COLO668 (cell line): ENCODE data around the gene MYH14.

Source experiments
- DNase-seq: peaks from one replicate; lab custom pipeline; 2025; ENCODE audit not compliant: unreplicated experiment; lab: John Stamatoyannopoulos, UW

MYH14 gene

GRCh38 chr19:50203281-50204080 is at the start of gene MYH14:
MYH14 (plus strand) TSS chr19:50203622; CDS start chr19:50210366, 6,744 bp downstream.
- DNase-seq = peak; percentile 95

- no peak for DNase-seq
Measured at GRCh38 chr19:50154529-50154928, 48.9 kb upstream of the MYH14 start.

- DNase-seq = peak; percentile 10
Measured at GRCh38 chr19:50155520-50156109, 47.8 kb upstream of the MYH14 start.

- no peak for DNase-seq
Measured at GRCh38 chr19:50158577-50158976, 44.8 kb upstream of the MYH14 start.

GRCh38 chr19:50159078-50159477 is 44.3 kb upstream of the MYH14 start:
- DNase-seq = no peak

- peak; percentile 26 for DNase-seq
Measured at GRCh38 chr19:50162988-50163387, 40.4 kb upstream of the MYH14 start, which contains the start of gene IZUMO2. IZUMO2 (minus strand) TSS chr19:50163281; CDS start chr19:50163194, 87 bp downstream.

GRCh38 chr19:50167314-50167721 is 36.1 kb upstream of the MYH14 start:
- peak; percentile 31 for DNase-seq

GRCh38 chr19:50171752-50172151 is 31.7 kb upstream of the MYH14 start:
- DNase-seq = no peak

GRCh38 chr19:50172726-50173125 is 30.7 kb upstream of the MYH14 start:
- DNase-seq = no peak

GRCh38 chr19:50173127-50173526 is 30.3 kb upstream of the MYH14 start:
- DNase-seq = no peak

- DNase-seq = no peak
Measured at GRCh38 chr19:50174100-50174793, 29.2 kb upstream of the MYH14 start.

- no peak for DNase-seq
Measured at GRCh38 chr19:50175924-50176323, 27.5 kb upstream of the MYH14 start.

GRCh38 chr19:50176775-50177174 is 26.6 kb upstream of the MYH14 start:
- no peak for DNase-seq

GRCh38 chr19:50178320-50178719 is 25.1 kb upstream of the MYH14 start:
- no peak for DNase-seq

- DNase-seq = no peak
Measured at GRCh38 chr19:50178859-50179537, 24.4 kb upstream of the MYH14 start.

- DNase-seq = no peak
Measured at GRCh38 chr19:50181121-50181520, 22.3 kb upstream of the MYH14 start.

- peak; percentile 12 for DNase-seq
Measured at GRCh38 chr19:50184196-50184595, 19.2 kb upstream of the MYH14 start.

GRCh38 chr19:50187937-50188336 is 15.5 kb upstream of the MYH14 start:
- DNase-seq = peak; percentile 20

- no peak for DNase-seq
Measured at GRCh38 chr19:50189331-50189730, 14.1 kb upstream of the MYH14 start.

- DNase-seq = no peak
Measured at GRCh38 chr19:50190439-50190891, 13.0 kb upstream of the MYH14 start.

- peak; percentile 17 for DNase-seq
Measured at GRCh38 chr19:50191216-50191615, 12.2 kb upstream of the MYH14 start.
